HCT116 (cell line): ENCODE measurements around the gene GFAP. TPM values are rescaled to one million over a fixed set of nuclear protein-coding genes. Genes with fewer than 3 reads are reported as not detected.

Experiments used
- ATAC-seq: fragments of 200-7000 bp; cut with Tn5 transposase; 2 replicates; pipeline ENCODE4 v1.9.1; 2020; ENCODE audit warnings: mild to moderate bottlenecking, moderate library complexity
- BruUV-seq: library from RNA; stranded (reverse); fragments of 400-500 nt; replicated peaks from 2 replicates; lab custom pipeline; 2021; lab: Mats Ljungman, UMichigan
- CTCF ChIA-PET: fragments of 300-600 bp; sonication (Branson Sonifier 250); formaldehyde crosslinking; loops from one replicate; lab custom pipeline; 2021; ENCODE audit warnings: antibody characterized with exemption; lab: Charles Lee
- POLR2A ChIA-PET: fragments of 300-600, 350-600 bp; sonication (Branson Sonifier 250); formaldehyde crosslinking; loops from one replicate; lab custom pipeline; 2021; ENCODE audit warnings: antibody characterized with exemption; lab: Charles Lee
- RAD21 ChIA-PET, 2 experiments: fragments of 300-600 bp; sonication (Branson Sonifier 250); formaldehyde crosslinking; loops; one replicate each; lab custom pipeline; 2023; ENCODE audit warnings: low total read pairs in 2 of 2; ENCODE audit not compliant: uncharacterized antibody in 2 of 2, unreplicated experiment in 2 of 2, low non-redundant PET in 1 of 2; lab: Charles Lee
- DNase-seq: peaks from one replicate; pipeline ENCODE4 v3.0.0-alpha.2; 2010; ENCODE audit warnings: low read depth, low spot score
- H2AFZ ChIP-seq: fragments of 200-600 bp; shearing (Covaris generic), sonication (generic); 2 replicates; pipeline ENCODE4 v1.6.1; 2017; ENCODE audit warnings: low read depth, mixed run types, mixed read lengths, antibody characterized with exemption, low read length; ENCODE audit not compliant: poor library complexity, severe bottlenecking
- H3K27ac ChIP-seq: 2 replicates; pipeline ENCODE4 v1.5.1; 2012; ENCODE audit warnings: low read depth, low read length
- H3K27me3 ChIP-seq: fragments of 200-600 bp; sonication (generic); 2 replicates; pipeline ENCODE4 v1.6.1; 2016; ENCODE audit warnings: mixed run types, low read length, mixed read lengths; ENCODE audit not compliant: insufficient read depth
- H3K36me3 ChIP-seq, 2 experiments: fragments of 200-500 bp in 1 of 2; fragments of 200-600 bp in 1 of 2; sonication (Bioruptor generic) in 1 of 2; sonication (generic) in 1 of 2; 2 replicates each; pipeline versions ENCODE4 v1.5.1 to v1.6.1; 2014 to 2016; ENCODE audit warnings: low read length in 2 of 2, inconsistent platforms in 1 of 2, mixed read lengths in 1 of 2, mixed run types in 1 of 2; ENCODE audit not compliant: insufficient read depth in 2 of 2, control insufficient read depth in 1 of 2
- H3K4me1 ChIP-seq, 2 experiments: fragments of 200-600 bp in 1 of 2; sonication (generic) in 1 of 2; 2 replicates each; pipeline versions ENCODE4 v1.5.1 to v1.6.1; 2012 to 2017; ENCODE audit warnings: low read length in 2 of 2, inconsistent platforms in 1 of 2, mild to moderate bottlenecking in 1 of 2, mixed read lengths in 1 of 2, mixed run types in 1 of 2, moderate library complexity in 1 of 2; ENCODE audit not compliant: insufficient read depth in 2 of 2, control insufficient read depth in 1 of 2
- H3K4me2 ChIP-seq: fragments of 200-600 bp; sonication (generic); 2 replicates; pipeline ENCODE4 v1.6.1; 2017; ENCODE audit warnings: mixed run types, low read length, mixed read lengths
- H3K4me3 ChIP-seq, 2 experiments: fragments of 200-600 bp in 1 of 2; sonication (generic) in 1 of 2; replicated peaks in 1 of 2; 2 replicates each; pipeline ENCODE4 v1.5.1; 2011 to 2016; ENCODE audit warnings: low read length in 2 of 2, control low read depth in 1 of 2, low read depth in 1 of 2, mild to moderate bottlenecking in 1 of 2, mixed read lengths in 1 of 2, mixed run types in 1 of 2
- H3K79me2 ChIP-seq: fragments of 200-600 bp; sonication (generic); 2 replicates; pipeline ENCODE4 v1.6.1; 2017; ENCODE audit warnings: mild to moderate bottlenecking, mixed run types, low read length, moderate library complexity, mixed read lengths; ENCODE audit not compliant: insufficient read depth
- H3K9ac ChIP-seq: fragments of 200-600 bp; sonication (generic); 2 replicates; pipeline ENCODE4 v1.6.1; 2016; ENCODE audit warnings: low read length, mixed read lengths
- H3K9me2 ChIP-seq: fragments of 200-600 bp; sonication (generic), shearing (Covaris generic); 2 replicates; pipeline ENCODE4 v1.6.1; 2017; ENCODE audit warnings: mixed run types, mild to moderate bottlenecking, moderate library complexity; ENCODE audit not compliant: insufficient read depth
- H3K9me3 ChIP-seq, 2 experiments: fragments of 200-500 bp in 1 of 2; fragments of 200-600 bp in 1 of 2; sonication (Bioruptor generic) in 1 of 2; sonication (generic) in 1 of 2; 2 replicates each; pipeline ENCODE4 v1.6.1; 2014 to 2017; ENCODE audit warnings: low read length in 2 of 2, mixed read lengths in 2 of 2, inconsistent platforms in 1 of 2, low read depth in 1 of 2, mild to moderate bottlenecking in 1 of 2, mixed run types in 1 of 2, moderate library complexity in 1 of 2; ENCODE audit not compliant: control insufficient read depth in 1 of 2, insufficient read depth in 1 of 2
- H4K20me1 ChIP-seq: fragments of 200-600 bp; sonication (generic), shearing (Covaris generic); 2 replicates; pipeline ENCODE4 v1.6.1; 2017; ENCODE audit warnings: mixed run types, mild to moderate bottlenecking, moderate library complexity; ENCODE audit not compliant: insufficient read depth
- ATF3 ChIP-seq: IDR thresholded peaks from 2 replicates; pipeline ENCODE4 v1.6.1; 2012
- CBX3 ChIP-seq: IDR thresholded peaks from 2 replicates; pipeline ENCODE4 v1.6.1; 2012; ENCODE audit warnings: low read depth
- CEBPB ChIP-seq: IDR thresholded peaks from 2 replicates; pipeline ENCODE4 v1.6.1; 2012; ENCODE audit warnings: low read depth
- EGR1 ChIP-seq: IDR thresholded peaks from 2 replicates; pipeline ENCODE4 v1.6.1; 2012; ENCODE audit warnings: low read depth
- ELF1 ChIP-seq: IDR thresholded peaks from 2 replicates; pipeline ENCODE4 v1.6.1; 2012; ENCODE audit warnings: low read depth, borderline replicate concordance
- EZH2 ChIP-seq: fragments of 200-600 bp; sonication (generic); IDR thresholded peaks from 2 replicates; pipeline ENCODE4 v1.6.1; 2017; ENCODE audit warnings: antibody characterized with exemption, mixed run types
- EZH2phosphoT487 ChIP-seq: fragments of 200-600 bp; IDR thresholded peaks from 2 replicates; pipeline ENCODE4 v1.6.1; 2018; ENCODE audit warnings: antibody characterized with exemption, borderline replicate concordance
- FOSL1 ChIP-seq: IDR thresholded peaks from 2 replicates; pipeline ENCODE4 v1.6.1; 2012; ENCODE audit warnings: low read depth
- JUND ChIP-seq: IDR thresholded peaks from 2 replicates; pipeline ENCODE4 v1.6.1; 2012
- POLR2A ChIP-seq: IDR thresholded peaks from 2 replicates; pipeline ENCODE4 v1.7.0; 2011; ENCODE audit warnings: borderline replicate concordance; ENCODE audit not compliant: insufficient read depth, insufficient read length; ENCODE audit errors: extremely low read depth
- POLR2AphosphoS5 ChIP-seq: IDR thresholded peaks from 2 replicates; pipeline ENCODE4 v1.6.1; 2011; ENCODE audit warnings: mild to moderate bottlenecking, low read depth, low read length, moderate library complexity
- RAD21 ChIP-seq: IDR thresholded peaks from 2 replicates; pipeline ENCODE4 v1.6.1; 2012; ENCODE audit warnings: low read depth, mild to moderate bottlenecking
- SIN3A ChIP-seq: IDR thresholded peaks from 2 replicates; pipeline ENCODE4 v1.6.1; 2012; ENCODE audit warnings: low read depth
- SRF ChIP-seq: IDR thresholded peaks from 2 replicates; pipeline ENCODE4 v1.6.1; 2012; ENCODE audit warnings: low read depth
- TCF7L2 ChIP-seq: IDR thresholded peaks from 2 replicates; pipeline ENCODE4 v1.7.0; 2011; ENCODE audit warnings: borderline replicate concordance, inconsistent platforms; ENCODE audit not compliant: insufficient read depth, insufficient read length; ENCODE audit errors: extremely low read depth
- YY1 ChIP-seq: IDR thresholded peaks from 2 replicates; pipeline ENCODE4 v1.6.1; 2011; ENCODE audit warnings: low read length, low read depth, moderate library complexity, mild to moderate bottlenecking; ENCODE audit not compliant: insufficient replicate concordance; ENCODE audit errors: extremely low read depth
- ZFX ChIP-seq: fragments of 450-650 bp; IDR thresholded peaks from 2 replicates; pipeline ENCODE4 v1.6.1; 2017
- ZNF274 ChIP-seq: fragments of 200-500 bp; sonication (Bioruptor generic); IDR thresholded peaks from 2 replicates; pipeline ENCODE4 v1.6.1; 2014; ENCODE audit warnings: mild to moderate bottlenecking, low read depth, low read length, inconsistent platforms
- intact Hi-C: fragments of 100-400 bp; cut with micrococcal nuclease; formaldehyde crosslinking; loops from 2 replicates; pipeline ENCODE4 v1.10.0; 2022
- total RNA-seq: library from RNA; stranded (reverse); gene quantifications from one replicate; pipeline ENCODE4 v1.2.1, GENCODE V29; 2021; ENCODE audit not compliant: unreplicated experiment
- TF ChIP-seq, protein P1 (sequence below): IDR thresholded peaks from 2 replicates; pipeline ENCODE4 v1.6.1; 2011; ENCODE audit warnings: mild to moderate bottlenecking, low read length, moderate library complexity; ENCODE audit not compliant: insufficient replicate concordance; ENCODE audit errors: extremely low read depth
- TF ChIP-seq, protein P2 (sequence below), 3 experiments: fragments of 200-600 bp in 1 of 3; sonication (generic) in 1 of 3; IDR thresholded peaks in 2 of 3; conservative IDR thresholded peaks in 1 of 3; 2 replicates each; pipeline ENCODE4 v1.5.1; 2012 to 2017; ENCODE audit warnings: low read depth in 2 of 3, low read length in 2 of 3, antibody characterized with exemption in 1 of 3, borderline replicate concordance in 1 of 3, control low read depth in 1 of 3, mild to moderate bottlenecking in 1 of 3, mixed read lengths in 1 of 3, mixed run types in 1 of 3, moderate library complexity in 1 of 3; ENCODE audit not compliant: insufficient read depth in 1 of 3

The GFAP gene
- total RNA-seq, 1 experiment from 2014 or later: not detected

DNA sequence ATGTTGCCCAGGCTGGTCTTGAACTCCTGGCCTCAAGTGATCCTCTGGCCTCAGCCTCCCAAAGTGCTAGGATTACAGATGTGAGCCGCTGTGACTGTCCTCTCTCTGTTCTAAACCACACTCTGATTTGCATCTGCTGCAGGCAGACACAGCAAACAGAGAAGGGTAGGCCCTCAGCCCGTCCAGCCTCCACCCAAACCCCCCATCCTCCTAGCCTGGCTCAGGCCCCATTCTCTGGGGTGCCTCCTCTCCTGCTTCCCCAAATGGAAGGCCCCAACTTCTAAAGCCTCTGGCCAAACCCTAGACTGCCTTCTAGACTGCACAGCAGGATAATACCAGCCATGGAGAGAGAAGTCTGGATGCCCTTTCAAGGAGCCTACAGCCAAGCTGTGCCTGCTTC lies 4.1 kb upstream of the GFAP start:
- H3K79me2 ChIP-seq: no peaks in the 10 kb centered on the region
- POLR2A ChIA-PET: interaction anchor here (1.0 kb wide), 1 partner anchor 97 kb away, joined by 3 read pairs; no protein-coding TSS in a partner anchor
- no peaks in the 10 kb centered on the region for H3K9me2 ChIP-seq
- H4K20me1 ChIP-seq: no peaks in the 10 kb centered on the region
- peak overlapping the region; percentile 89 for H2AFZ ChIP-seq
- TF ChIP-seq, protein P1, sequence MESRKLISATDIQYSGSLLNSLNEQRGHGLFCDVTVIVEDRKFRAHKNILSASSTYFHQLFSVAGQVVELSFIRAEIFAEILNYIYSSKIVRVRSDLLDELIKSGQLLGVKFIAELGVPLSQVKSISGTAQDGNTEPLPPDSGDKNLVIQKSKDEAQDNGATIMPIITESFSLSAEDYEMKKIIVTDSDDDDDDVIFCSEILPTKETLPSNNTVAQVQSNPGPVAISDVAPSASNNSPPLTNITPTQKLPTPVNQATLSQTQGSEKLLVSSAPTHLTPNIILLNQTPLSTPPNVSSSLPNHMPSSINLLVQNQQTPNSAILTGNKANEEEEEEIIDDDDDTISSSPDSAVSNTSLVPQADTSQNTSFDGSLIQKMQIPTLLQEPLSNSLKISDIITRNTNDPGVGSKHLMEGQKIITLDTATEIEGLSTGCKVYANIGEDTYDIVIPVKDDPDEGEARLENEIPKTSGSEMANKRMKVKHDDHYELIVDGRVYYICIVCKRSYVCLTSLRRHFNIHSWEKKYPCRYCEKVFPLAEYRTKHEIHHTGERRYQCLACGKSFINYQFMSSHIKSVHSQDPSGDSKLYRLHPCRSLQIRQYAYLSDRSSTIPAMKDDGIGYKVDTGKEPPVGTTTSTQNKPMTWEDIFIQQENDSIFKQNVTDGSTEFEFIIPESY: no peak
- no peak for TF ChIP-seq TCF7L2
- no peak for TF ChIP-seq JUND
- no peak for TF ChIP-seq EGR1
- no peak for TF ChIP-seq CBX3
- TF ChIP-seq POLR2AphosphoS5: no peak
- TF ChIP-seq EZH2phosphoT487: no peak
- TF ChIP-seq ELF1: no peak
- TF ChIP-seq ATF3: no peak
- no peak for TF ChIP-seq CEBPB
- TF ChIP-seq SIN3A: no peak
- TF ChIP-seq YY1: no peak
- TF ChIP-seq FOSL1: no peak
- no peak for TF ChIP-seq SRF
- TF ChIP-seq ZNF274: no peak
- no peak for TF ChIP-seq EZH2
- TF ChIP-seq ZFX: no peak
- TF ChIP-seq, protein P2, sequence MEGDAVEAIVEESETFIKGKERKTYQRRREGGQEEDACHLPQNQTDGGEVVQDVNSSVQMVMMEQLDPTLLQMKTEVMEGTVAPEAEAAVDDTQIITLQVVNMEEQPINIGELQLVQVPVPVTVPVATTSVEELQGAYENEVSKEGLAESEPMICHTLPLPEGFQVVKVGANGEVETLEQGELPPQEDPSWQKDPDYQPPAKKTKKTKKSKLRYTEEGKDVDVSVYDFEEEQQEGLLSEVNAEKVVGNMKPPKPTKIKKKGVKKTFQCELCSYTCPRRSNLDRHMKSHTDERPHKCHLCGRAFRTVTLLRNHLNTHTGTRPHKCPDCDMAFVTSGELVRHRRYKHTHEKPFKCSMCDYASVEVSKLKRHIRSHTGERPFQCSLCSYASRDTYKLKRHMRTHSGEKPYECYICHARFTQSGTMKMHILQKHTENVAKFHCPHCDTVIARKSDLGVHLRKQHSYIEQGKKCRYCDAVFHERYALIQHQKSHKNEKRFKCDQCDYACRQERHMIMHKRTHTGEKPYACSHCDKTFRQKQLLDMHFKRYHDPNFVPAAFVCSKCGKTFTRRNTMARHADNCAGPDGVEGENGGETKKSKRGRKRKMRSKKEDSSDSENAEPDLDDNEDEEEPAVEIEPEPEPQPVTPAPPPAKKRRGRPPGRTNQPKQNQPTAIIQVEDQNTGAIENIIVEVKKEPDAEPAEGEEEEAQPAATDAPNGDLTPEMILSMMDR (IDR thresholded peaks at IDR 0.05 in 2 of 3, conservative IDR thresholded peaks at IDR 0.05 in 1 of 3; ENCODE audit: borderline replicate concordance in 1 of 3, insufficient read depth in 1 of 3, low read depth in 2 of 3, low read length in 2 of 3): no peak
- no peak for TF ChIP-seq POLR2A
- no peak for TF ChIP-seq RAD21
- H3K36me3 ChIP-seq: no peaks in the 10 kb centered on the region
- intact Hi-C loops: no loop called here
- no peak for DNase-seq
- BruUV-seq: no TSS peak
- H3K9me3 ChIP-seq: no peaks in the 10 kb centered on the region
- H3K4me3 ChIP-seq: no peak overlapping the region
- peaks cover 0 to 18% of the 10 kb centered on the region in 2 experiments; a peak in 2 of 4 replicates for H3K4me1 ChIP-seq
- no peaks in the 10 kb centered on the region for H3K27me3 ChIP-seq
- CTCF ChIA-PET: interaction anchor here (1.0 to 5.1 kb wide), 7 partner anchors 9 to 210 kb away, joined by 3 to 63 read pairs (median 6); no protein-coding TSS in a partner anchor
- no peak overlapping the region for H3K4me2 ChIP-seq
- H3K9ac ChIP-seq: no peak overlapping the region
- RAD21 ChIA-PET: interaction anchor here (1.0 to 1.7 kb wide), 3 partner anchors 32 to 180 kb away, joined by 3 to 4 read pairs (median 3); no protein-coding TSS in a partner anchor
- ATAC-seq: no peak
- no peak overlapping the region for H3K27ac ChIP-seq
